Esophagus (tissue), 2 donors: Measurements from ENCODE around the gene COL6A3. TPM values are rescaled to one million over a fixed set of nuclear protein-coding genes. Genes with fewer than 3 reads are reported as not detected.
A peak's percentile ranks its signal among the peaks of the same experiment; 100 is the strongest.
"Not testable (repeated sequence)": the region's sequence is repeated elsewhere in the genome, so short reads cannot be mapped to it uniquely, and the experiment has no call there.

Experiments used
- H3K27ac ChIP-seq, 2 donors: one replicate each; pipeline ENCODE4 v1.5.1; 2013; ENCODE audit warnings: low read depth in 2 of 2, mild to moderate bottlenecking in 2 of 2, inconsistent platforms in 1 of 2, low read length in 1 of 2, moderate library complexity in 1 of 2
- H3K27me3 ChIP-seq, 2 donors: one replicate each; pipeline ENCODE4 v1.6.1; 2013; ENCODE audit warnings: low read length in 2 of 2, control low read depth in 1 of 2, mild to moderate bottlenecking in 1 of 2; ENCODE audit not compliant: insufficient read depth in 2 of 2, control insufficient read depth in 1 of 2
- H3K36me3 ChIP-seq, 2 donors: one replicate each; pipeline ENCODE4 v1.6.1; 2013; ENCODE audit warnings: low read length in 1 of 2; ENCODE audit not compliant: control insufficient read depth in 2 of 2, insufficient read depth in 2 of 2
- H3K4me1 ChIP-seq, 2 donors: one replicate each; pipeline ENCODE4 v1.6.1; 2013; ENCODE audit warnings: low read length in 1 of 2; ENCODE audit not compliant: control insufficient read depth in 2 of 2, insufficient read depth in 2 of 2
- H3K4me3 ChIP-seq, 2 donors: one replicate each; pipeline ENCODE4 v1.5.1; 2013; ENCODE audit warnings: low read length in 2 of 2, mild to moderate bottlenecking in 2 of 2, low read depth in 1 of 2, moderate library complexity in 1 of 2
- H3K9me3 ChIP-seq, 2 donors: one replicate each; pipeline ENCODE4 v1.6.1; 2013; ENCODE audit warnings: mild to moderate bottlenecking in 2 of 2, low read depth in 1 of 2, low read length in 1 of 2, moderate library complexity in 1 of 2; ENCODE audit not compliant: control insufficient read depth in 2 of 2, insufficient read depth in 1 of 2
- WGBS, 2 donors: extraction: QIAGEN DNeasy Blood & Tissue Kit; methylation state at CpG; one replicate each; pipeline ENCODE4 v1.1.7; 2013; 5-methylcytosine and 5-hydroxymethylcytosine counted together
- polyA plus RNA-seq, 2 donors: library from polyadenylated mRNA; stranded (reverse); fragments of 200-250 nt; gene quantifications; one replicate each; pipeline ENCODE4 v1.2.3, GENCODE V29; 2013
- donor health status: healthy with polysubstance abuse.
- donor health status: Bipolar disorder and iron deficiency.

The COL6A3 gene
- polyA plus RNA-seq, 2 donors: 4.3 to 10.3 TPM

DNA sequence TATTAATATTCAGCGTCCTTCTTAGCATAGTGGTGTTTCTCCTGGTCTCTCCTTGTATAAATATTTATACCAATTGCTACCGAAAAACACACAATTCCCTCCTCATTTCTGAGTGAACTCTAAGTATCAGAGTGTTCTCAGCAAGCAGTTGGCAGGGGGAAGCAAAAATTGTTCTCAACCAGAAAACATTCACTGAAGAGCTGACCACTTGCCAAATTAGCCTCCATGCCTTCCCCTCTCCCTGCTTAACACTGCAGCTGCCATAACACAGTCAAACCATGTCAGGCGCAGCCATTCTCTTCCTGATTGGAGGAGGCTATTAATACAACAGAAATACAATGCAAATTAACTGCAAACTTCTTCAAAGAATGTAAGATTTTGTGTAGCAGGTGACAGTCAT is 105.0 kb downstream of the COL6A3 start:
- peaks cover 0 to 2% of the 10 kb centered on the region in 2 donors for H3K4me1 ChIP-seq
- H3K4me3 ChIP-seq: no peak overlapping the region
- H3K36me3 ChIP-seq: no peaks in the 10 kb centered on the region
- no peaks in the 10 kb centered on the region for H3K27me3 ChIP-seq
- peaks cover 0 to 2% of the 10 kb centered on the region in 2 donors for H3K9me3 ChIP-seq
- 76 to 80% methylated on average over 3 of the region's 3 CpGs for WGBS, 2 donors
- H3K27ac ChIP-seq: no peak overlapping the region

DNA sequence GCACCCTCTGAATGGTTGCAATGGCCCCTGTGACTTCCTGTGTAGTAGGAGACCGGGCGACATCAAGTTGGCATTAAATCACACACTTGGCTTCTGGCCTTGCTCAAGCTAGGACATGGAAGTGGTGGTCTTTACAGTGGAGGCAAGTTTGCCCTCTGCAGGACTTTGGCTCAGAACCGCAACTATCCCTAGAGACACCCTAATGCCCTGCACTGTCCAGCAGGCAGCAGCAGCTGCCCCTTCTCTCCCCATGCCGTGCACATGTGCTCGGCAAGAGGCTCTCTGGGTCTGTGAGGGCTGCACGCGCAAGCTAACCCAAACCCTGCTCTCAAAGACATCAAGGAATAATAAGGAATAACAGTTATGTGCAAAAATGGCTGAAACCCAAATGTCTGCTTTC is 106.5 kb downstream of the COL6A3 start:
- peaks cover 0 to 2% of the 10 kb centered on the region in 2 donors for H3K9me3 ChIP-seq
- H3K27me3 ChIP-seq: no peaks in the 10 kb centered on the region
- peaks cover 0 to 2% of the 10 kb centered on the region in 2 donors for H3K4me1 ChIP-seq
- no peaks in the 10 kb centered on the region for H3K36me3 ChIP-seq
- WGBS, 2 donors: 77 to 79% methylated on average over 7 of the region's 7 CpGs
- H3K4me3 ChIP-seq: no peak overlapping the region
- H3K27ac ChIP-seq: peak overlapping the region in 1 of 2 donors; percentile 14

DNA sequence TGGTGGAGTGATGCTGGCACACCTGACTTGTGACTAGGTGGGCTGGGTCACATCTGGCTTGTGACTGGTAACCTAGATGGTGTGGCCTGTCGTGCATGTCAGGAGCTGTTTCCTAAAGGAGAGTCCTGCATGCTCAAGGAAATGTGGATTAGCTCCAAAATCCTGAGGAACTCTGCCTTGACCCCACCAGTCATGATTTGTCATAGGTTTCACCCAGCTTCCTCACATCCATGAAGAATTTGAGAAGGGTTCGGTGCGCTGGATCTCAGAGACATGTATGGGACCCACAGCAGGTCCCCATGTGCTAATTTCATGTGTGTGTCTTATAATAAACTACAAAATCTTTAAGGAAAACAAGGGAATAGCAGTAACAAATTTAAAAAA is 107.2 kb downstream of the COL6A3 start:
- Histone ChIP-seq H3K4me3 (no peak overlapping the region), H3K36me3 (no peaks in the 10 kb centered on the region), H3K4me1 (peaks cover 0 to 2% of the 10 kb centered on the region in 2 donors), H3K9me3 (peaks cover 0 to 2% of the 10 kb centered on the region in 2 donors), H3K27ac (no peak overlapping the region), H3K27me3 (no peaks in the 10 kb centered on the region)
- 88 to 91% methylated on average over 3 of the region's 3 CpGs for WGBS, 2 donors

DNA sequence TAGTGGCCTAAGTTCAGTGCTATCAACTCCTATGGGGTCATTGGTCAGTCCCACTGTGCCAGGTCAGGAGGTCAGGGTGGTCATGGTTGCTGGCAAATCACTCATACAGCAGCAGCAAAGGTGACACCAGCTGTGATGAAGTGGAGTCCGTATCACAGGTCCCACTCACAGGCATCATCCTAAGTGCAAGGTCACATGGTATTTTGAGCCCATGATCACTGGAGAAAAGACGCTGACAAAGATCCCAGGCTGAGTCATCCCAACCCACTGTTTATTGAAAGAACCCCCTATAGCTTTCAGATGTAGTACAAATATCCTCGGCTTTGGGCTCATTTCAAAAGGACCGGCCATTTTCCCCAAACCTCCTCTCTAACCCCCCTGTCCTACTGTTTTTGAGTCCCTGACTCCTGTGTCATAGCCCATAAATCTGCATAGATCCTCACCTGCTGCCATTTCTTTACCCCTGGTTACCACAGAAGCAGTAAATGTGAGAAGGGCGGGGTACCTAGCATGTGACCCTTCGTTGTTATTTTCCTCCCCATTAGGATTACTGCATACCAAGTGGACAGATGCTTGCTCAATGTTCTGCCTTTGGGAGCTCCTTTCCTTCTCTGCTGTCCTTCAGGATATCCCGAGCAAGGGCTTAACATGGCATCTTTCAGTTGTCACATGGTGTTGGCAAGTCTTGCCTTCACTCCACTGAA is 107.7 kb downstream of the COL6A3 start:
- Histone ChIP-seq H3K4me1 (peaks cover 0 to 2% of the 10 kb centered on the region in 2 donors), H3K4me3 (no peak overlapping the region), H3K27me3 (no peaks in the 10 kb centered on the region), H3K27ac (no peak overlapping the region), H3K36me3 (no peaks in the 10 kb centered on the region), H3K9me3 (peaks cover 0 to 2% of the 10 kb centered on the region in 2 donors)
- 70 to 78% methylated on average over 7 of the region's 7 CpGs for WGBS, 2 donors

DNA sequence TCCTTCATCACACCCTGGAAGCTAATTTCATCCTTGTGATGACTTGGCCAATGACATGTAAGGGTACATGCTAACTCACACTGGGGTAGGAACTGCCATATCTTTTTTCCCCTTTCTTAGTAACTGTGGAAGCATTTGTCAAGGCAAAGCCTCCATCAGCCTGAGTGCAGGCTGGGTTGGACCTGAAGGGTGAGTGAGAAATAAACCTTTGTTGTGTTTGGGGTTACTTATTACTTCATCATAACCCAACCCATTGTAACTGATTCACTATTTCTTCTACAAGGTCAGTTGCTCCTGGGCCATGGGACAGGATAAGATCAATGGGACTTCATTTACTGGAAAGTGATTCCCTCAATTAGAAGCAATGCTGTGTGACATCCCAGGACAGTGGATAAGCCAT is 108.4 kb downstream of the COL6A3 start:
- Histone ChIP-seq H3K4me1 (peaks cover 4% of the 10 kb centered on the region in 2 donors), H3K4me3 (no peak overlapping the region), H3K27ac (no peak overlapping the region), H3K9me3 (peaks cover 0 to 2% of the 10 kb centered on the region in 2 donors), H3K36me3 (no peaks in the 10 kb centered on the region), H3K27me3 (no peaks in the 10 kb centered on the region)

DNA sequence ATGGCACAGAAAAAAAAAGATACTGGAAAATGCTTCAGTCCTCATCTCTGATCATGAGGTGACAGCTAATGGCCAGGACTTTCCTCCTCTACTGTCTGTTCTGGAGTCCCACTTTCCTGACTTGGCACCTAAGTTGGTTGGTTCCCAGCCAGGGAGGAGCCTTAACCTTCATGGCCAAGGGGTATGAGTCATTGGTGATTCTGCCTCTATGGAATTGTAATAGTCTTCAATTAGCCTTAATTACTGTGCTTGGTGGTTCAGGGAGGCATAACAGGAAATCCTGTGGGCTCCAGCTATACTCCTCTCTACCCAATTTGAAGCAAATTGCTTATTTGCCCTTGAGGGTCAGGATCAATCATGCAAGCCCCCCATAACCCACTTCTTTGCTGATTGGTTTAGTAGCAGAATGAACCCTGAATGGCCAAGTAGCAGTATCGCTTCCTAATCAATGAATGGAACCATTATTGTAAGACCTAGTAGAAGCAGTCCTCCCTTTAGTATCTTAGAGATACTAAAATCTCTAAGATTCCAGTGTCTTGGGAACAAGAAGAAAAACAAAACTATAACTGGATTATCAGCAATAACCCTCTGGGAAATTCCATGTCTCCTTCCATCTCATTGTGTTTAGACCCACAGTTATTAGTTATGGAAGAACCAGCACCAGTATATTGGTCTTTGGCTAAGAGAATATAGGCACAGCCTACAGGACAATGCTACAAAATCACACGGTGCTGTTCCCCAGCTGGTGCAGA is 109.0 kb downstream of the COL6A3 start:
- Histone ChIP-seq H3K4me1 (peaks cover 4 to 5% of the 10 kb centered on the region in 2 donors), H3K27me3 (no peaks in the 10 kb centered on the region), H3K4me3 (no peak overlapping the region), H3K36me3 (no peaks in the 10 kb centered on the region), H3K27ac (no peak overlapping the region), H3K9me3 (peaks cover 0 to 2% of the 10 kb centered on the region in 2 donors)
- WGBS, 2 donors: 72 to 81% methylated on average over 2 of the region's 2 CpGs

DNA sequence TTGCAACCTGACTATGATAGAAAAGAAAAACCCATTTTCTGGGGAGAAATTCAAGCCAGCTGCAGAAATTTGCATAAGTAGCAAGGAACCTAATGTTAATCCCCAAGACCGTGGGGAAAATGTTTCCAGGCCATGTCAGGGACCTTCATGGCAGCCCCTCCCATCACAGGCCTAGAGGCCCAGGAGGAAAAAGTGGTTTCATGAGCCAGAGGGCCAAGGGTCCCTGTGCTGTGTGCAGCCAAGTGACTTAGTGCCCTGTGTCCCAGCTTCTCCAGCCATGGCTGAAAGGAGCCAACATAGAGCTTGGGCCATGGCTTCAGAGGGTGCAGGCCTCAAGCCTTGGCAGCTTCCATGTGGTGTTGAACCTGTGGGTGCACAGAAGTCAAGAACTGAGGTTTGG is 110.7 kb downstream of the COL6A3 start:
- H3K4me3 ChIP-seq, H3K4me1 ChIP-seq, H3K27me3 ChIP-seq, H3K36me3 ChIP-seq, H3K27ac ChIP-seq, H3K9me3 ChIP-seq: not testable (repeated sequence)
- 47 to 52% methylated on average over 1 of the region's 1 CpG for WGBS, 2 donors

DNA sequence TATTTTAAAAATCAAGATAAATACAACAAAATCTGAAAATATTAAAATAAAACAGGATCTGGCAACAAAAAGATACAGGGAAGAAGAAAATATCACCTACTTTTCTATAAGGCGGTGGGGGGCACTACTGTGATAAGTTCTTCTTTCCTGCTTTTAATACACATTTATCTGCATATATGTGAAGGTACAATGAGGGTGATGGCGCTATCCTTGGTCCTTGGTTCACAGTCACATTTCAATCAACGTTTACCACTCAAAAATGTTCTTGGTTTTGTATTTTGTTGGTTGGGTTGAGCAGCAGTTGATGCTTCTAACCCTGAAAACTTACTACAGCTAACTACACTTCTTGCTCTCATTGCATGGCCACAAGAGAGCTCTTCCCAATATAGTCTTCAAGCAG is 112.4 kb downstream of the COL6A3 start:
- 80 to 91% methylated on average over 3 of the region's 3 CpGs for WGBS, 2 donors
- no peaks in the 10 kb centered on the region for H3K27me3 ChIP-seq
- no peak overlapping the region for H3K27ac ChIP-seq
- peaks cover 0 to 2% of the 10 kb centered on the region in 2 donors for H3K9me3 ChIP-seq
- H3K36me3 ChIP-seq: no peaks in the 10 kb centered on the region
- H3K4me1 ChIP-seq: peaks cover 8% of the 10 kb centered on the region in 2 donors
- no peak overlapping the region for H3K4me3 ChIP-seq

DNA sequence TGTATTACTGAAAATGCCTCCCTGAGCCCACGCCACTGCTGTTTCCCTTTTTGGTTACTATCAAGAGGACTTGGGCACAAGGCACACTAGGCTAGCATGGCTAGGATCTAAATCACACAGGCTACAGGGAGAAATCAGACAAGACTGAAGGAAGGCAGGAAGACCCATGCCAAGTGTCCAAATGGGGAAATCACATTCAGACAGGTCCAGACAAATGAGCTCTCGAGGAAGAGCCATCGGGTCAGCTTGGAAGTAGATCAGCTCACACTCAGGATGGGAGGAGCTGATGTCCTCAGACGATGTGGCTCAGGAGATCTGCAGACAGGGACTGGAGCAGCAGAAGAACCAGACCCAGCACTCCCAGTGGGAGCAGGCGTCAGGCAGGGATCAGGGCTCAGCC is 113.2 kb downstream of the COL6A3 start:
- no peak overlapping the region for H3K4me3 ChIP-seq
- H3K36me3 ChIP-seq: no peaks in the 10 kb centered on the region
- 54 to 63% methylated on average over 5 of the region's 5 CpGs for WGBS, 2 donors
- H3K27me3 ChIP-seq: no peaks in the 10 kb centered on the region
- H3K4me1 ChIP-seq: peaks cover 8% of the 10 kb centered on the region in 2 donors
- no peaks in the 10 kb centered on the region for H3K9me3 ChIP-seq
- H3K27ac ChIP-seq: peak overlapping the region in 1 of 2 donors; percentile 40

DNA sequence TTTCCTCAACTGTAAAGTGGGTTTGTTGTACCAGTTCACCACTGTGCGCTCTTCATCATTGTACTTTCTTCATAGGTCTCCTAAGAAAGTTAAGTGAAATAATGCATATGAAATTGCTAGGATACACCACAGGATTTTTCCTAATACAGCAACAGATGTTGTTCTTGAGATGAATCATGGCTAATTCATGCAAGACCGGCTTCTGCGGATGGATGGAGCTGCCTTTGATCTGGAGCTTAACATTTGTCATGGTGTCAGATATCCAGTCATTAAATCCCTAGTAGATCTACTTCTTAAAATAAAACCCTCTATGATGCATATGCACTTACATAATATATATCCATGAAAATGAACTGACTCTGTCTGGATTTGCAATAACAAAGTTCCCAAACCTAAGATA is 114.1 kb downstream of the COL6A3 start:
- Histone ChIP-seq H3K27me3 (no peaks in the 10 kb centered on the region), H3K9me3 (no peaks in the 10 kb centered on the region), H3K27ac (no peak overlapping the region), H3K36me3 (no peaks in the 10 kb centered on the region), H3K4me3 (no peak overlapping the region), H3K4me1 (peaks cover 8% of the 10 kb centered on the region in 2 donors)
- 42 to 62% methylated on average over 3 of the region's 3 CpGs for WGBS, 2 donors
